ENCODE measurements around the gene CHRNE.

- TF ChIP-seq CTCF (conservative IDR thresholded peaks at IDR 0.05; ENCODE audit: low read length) (no peak), EZH2phosphoT487 (IDR thresholded peaks at IDR 0.05; ENCODE audit: borderline replicate concordance) (no peak)
Measured at GRCh38 chr17:4896332-4897197, 6.3 kb downstream of the CHRNE start.
